Nucleus accumbens (tissue), 56 donors: Measurements from ENCODE around the gene ACOT6.
"Not testable (repeated sequence)": the region's sequence is repeated elsewhere in the genome, so short reads cannot be mapped to it uniquely, and the experiment has no call there.

Experiments
- DNase-seq, 56 donors: peaks; one replicate each; lab custom pipeline; 2025; lab: John Stamatoyannopoulos, UW

Gene ACOT6

DNA sequence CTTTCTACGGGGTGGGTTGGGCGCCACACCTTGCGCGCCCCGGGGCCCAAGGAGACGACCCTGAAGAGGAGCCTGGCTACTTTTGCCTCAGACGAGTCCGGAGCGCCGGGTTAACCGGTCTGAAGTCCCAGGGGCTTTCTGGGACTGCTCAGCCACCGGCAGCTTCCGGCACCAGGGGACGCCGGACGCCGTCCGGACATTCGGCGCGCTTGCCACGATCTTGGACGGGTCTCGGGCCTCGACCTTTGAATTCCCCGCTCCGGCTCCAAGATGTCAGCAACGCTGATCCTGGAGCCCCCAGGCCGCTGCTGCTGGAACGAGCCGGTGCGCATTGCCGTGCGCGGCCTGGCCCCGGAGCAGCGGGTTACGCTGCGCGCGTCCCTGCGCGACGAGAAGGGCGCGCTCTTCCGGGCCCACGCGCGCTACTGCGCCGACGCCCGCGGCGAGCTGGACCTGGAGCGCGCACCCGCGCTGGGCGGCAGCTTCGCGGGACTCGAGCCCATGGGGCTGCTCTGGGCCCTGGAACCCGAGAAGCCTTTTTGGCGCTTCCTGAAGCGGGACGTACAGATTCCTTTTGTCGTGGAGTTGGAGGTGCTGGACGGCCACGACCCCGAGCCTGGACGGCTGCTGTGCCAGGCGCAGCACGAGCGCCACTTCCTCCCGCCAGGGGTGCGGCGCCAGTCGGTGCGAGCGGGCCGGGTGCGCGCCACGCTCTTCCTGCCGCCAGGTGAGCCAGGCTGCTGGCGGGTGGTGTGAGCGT, 20.4 kb upstream of the ACOT6 start, which contains the start of gene ACOT4:
Gene ACOT4 (plus strand): TSS at position 184 of the 760 bp plus-strand sequence. CDS start 87 bp downstream, at position 271.
- DNase-seq: peak in 26 of 56 donors; percentile 2 to 48 (median 26)

DNA sequence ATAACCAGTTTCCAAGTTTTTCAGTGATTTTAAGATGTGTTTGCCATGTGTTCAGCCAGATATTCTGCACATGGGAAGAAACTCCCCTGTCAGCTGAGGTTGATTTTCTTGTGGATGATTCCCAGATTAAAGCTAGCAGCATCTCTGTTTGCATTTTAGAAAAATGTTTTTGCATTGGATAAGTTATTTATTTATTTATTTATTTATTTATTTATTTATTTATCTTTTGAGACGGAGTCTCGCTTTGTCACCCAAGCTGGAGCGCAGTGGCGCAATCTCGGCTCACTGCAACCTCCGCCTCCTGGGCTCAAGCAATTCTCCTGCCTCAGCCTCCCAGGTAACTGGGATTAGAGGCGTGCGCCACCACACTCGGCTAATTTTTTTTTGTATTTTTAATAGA, 17.8 kb upstream of the ACOT6 start:
- DNase-seq: no peak

DNA sequence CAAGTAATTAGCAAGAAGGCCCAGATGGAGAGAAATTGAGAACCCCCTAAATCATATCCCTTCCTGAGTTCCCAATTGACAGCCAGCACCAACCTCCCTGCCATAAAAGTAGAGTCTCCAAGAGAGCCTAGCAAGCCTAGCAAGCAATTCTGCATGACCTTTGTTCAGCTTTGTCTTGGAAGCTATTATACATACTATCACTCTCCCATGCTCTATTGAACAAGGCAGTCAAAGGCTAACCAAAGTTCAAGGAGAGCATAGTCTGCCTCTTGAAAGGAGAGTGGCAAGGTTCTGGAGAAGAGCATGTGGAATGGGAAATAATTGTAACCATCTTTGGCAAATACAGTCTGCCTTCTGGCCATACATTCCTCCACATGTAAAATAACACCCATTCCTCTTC, 12.8 kb upstream of the ACOT6 start:
- DNase-seq: no peak

DNA sequence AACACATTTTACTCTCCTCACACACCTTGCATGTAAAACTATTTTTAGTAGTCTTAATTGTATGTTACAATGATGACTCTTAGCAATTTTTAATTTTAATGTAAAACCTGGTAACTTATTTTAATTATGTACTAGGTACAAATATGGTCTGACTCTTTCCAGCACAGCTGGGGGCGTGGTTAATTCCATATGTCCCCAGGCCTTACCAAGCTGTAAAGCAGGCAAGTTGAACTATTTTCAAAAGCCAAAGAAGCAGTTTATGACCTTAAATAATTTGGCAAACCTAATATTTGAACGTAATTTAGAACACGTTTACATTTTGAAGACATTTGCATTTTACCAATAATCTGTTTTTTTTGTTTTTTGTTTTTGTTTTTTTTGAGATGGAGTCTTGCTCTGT, 9.3 kb upstream of the ACOT6 start:
- DNase-seq: no peak

GRCh38 chr14:73606271-73606670, 6.0 kb upstream of the ACOT6 start:
- DNase-seq: no peak

GRCh38 chr14:73607241-73607640, 5.1 kb upstream of the ACOT6 start:
- DNase-seq: no peak

- peak in 27 of 56 donors; percentile 2 to 66 (median 14) for DNase-seq
Measured at GRCh38 chr14:73610687-73611086, 1.6 kb upstream of the ACOT6 start.

DNA sequence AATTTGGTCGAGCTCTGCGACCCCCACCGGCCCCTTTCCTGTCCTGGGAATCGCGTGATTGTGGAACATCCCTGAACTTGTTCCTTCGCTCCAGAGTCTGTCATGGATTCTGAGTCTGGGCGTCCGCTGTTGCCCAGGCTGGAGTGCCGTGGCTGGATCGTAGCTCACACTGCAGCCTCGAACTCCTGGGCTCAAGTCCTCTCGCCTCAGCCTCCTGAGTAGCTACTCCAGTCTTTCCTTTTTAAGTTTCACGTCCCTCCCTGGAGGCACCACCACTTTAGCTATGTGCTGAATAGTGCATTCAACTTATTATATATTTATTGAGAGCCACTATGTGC, 698 bp downstream of the ACOT6 start:
- DNase-seq: peak in 2 of 56 donors; percentile 13 to 57

- no peak for DNase-seq
Measured at GRCh38 chr14:73613419-73613963, 1.2 kb downstream of the ACOT6 start.

GRCh38 chr14:73616831-73617230, 4.5 kb downstream of the ACOT6 start:
- no peak for DNase-seq

GRCh38 chr14:73619524-73619923, 7.2 kb downstream of the ACOT6 start:
- no peak for DNase-seq

- no peak for DNase-seq
Measured at GRCh38 chr14:73620268-73620667, 8.0 kb downstream of the ACOT6 start.

GRCh38 chr14:73623504-73624054, 11.3 kb downstream of the ACOT6 start:
- DNase-seq: no peak

DNA sequence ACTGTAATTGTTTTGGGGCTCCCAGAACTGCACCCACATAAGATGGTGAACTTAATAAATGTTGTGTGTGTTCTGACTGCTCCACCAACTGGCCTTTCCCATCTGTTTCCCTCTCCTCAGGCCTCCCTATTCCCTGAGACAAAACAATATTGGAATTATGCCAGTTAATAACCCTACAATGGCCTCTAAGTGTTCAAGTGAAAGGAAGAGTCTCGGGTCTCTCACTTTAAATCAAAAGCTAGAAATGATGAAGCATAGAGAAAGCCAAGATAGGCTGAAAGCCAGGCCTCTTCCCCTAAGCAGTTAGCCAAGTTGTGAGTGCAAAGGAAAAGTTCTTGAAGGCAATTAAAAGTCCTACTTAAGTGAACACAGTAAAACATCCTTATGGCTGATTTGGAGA, 13.4 kb downstream of the ACOT6 start:
- no peak for DNase-seq

DNA sequence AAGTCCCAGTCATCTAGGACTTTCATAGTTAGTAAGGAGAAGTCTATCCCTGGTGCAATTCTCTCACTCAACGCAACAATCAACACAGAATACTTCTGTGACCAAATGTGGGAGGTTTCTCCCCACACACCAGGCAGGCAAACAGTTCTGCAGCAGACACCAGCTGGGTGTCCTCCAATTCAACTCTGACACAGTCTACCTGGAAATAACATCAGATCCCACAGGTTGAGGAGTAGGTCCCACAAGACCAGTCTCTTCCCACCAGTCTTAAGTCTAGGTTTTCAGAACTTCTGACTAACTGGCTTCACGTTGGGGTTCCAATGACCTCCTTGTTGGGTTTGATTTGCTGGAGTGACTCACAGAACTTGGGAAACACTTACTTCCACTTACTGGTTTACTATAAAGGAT, 14.8 kb downstream of the ACOT6 start:
- DNase-seq: no peak

GRCh38 chr14:73630009-73630780, 17.9 kb downstream of the ACOT6 start:
- no peak for DNase-seq

- DNase-seq: peak in 50 of 56 donors; percentile 16 to 81 (median 51)
Measured at GRCh38 chr14:73633116-73634010, 21.0 kb downstream of the ACOT6 start.

- DNase-seq: peak in 43 of 56 donors; percentile 1 to 75 (median 42)
Measured at GRCh38 chr14:73634011-73634833, 21.9 kb downstream of the ACOT6 start.

DNA sequence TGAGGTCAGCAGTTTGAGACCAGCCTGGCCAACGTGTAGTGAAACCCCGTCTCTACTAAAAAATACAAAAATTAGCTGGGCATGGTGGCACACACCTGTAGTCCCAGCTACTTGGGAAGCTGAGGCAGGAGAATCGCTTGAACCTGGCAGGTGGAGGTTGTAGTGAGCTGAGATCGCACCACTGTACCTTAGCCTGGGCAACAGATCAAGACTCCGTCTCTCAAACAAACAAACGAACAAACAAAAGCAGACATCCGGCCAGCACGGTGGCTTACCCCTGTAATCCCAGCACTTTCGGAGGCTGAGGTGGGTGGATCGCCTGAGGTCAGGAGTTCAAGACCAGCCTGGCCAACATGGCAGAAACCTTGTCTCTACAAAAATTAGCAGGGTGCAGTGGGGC, 24.0 kb downstream of the ACOT6 start:
- DNase-seq: not testable (repeated sequence)
